Epidermal melanocyte (primary cell): Measurements from ENCODE around the gene PEX11G.
A peak's percentile ranks its signal among the peaks of the same experiment; 100 is the strongest.

Experiments used
- DNase-seq: peaks from one replicate; pipeline ENCODE4 v3.0.0; 2011; ENCODE audit warnings: low spot score; ENCODE audit not compliant: insufficient read length

Gene PEX11G

GRCh38 chr19:7521551-7522071 is 32.8 kb upstream of the PEX11G start:
- DNase-seq = no peak

- DNase-seq = no peak
These were observed 31.6 kb upstream of the PEX11G start for GRCh38 chr19:7520131-7521051.

- DNase-seq = no peak
These were observed 30.7 kb upstream of the PEX11G start for GRCh38 chr19:7519361-7520130.

GRCh38 chr19:7516878-7517277 is 28.0 kb upstream of the PEX11G start:
- DNase-seq = no peak

GRCh38 chr19:7516333-7516732 is 27.5 kb upstream of the PEX11G start:
- DNase-seq = no peak

- peak; percentile 96 for DNase-seq
These were observed 26.9 kb upstream of the PEX11G start, which contains the start of gene ZNF358 for GRCh38 chr19:7515645-7516151. TSS of gene ZNF358 (plus strand) at chr19:7516103. CDS start at chr19:7519243, 3,140 bp downstream.

GRCh38 chr19:7515110-7515644 is 26.3 kb upstream of the PEX11G start:
- no peak for DNase-seq

- no peak for DNase-seq
These were observed 25.2 kb upstream of the PEX11G start for GRCh38 chr19:7513809-7514642.

- peak; percentile 63 for DNase-seq
These were observed 23.6 kb upstream of the PEX11G start for GRCh38 chr19:7512400-7512851.

GRCh38 chr19:7509625-7510024 is 20.8 kb upstream of the PEX11G start:
- no peak for DNase-seq

GRCh38 chr19:7507884-7508283 is 19.0 kb upstream of the PEX11G start:
- DNase-seq = no peak

- DNase-seq = no peak
These were observed 17.8 kb upstream of the PEX11G start for GRCh38 chr19:7506385-7507328.

GRCh38 chr19:7505682-7506384 is 17.0 kb upstream of the PEX11G start:
- no peak for DNase-seq

- no peak for DNase-seq
These were observed 16.4 kb upstream of the PEX11G start for GRCh38 chr19:7505288-7505681.

- no peak for DNase-seq
These were observed 15.8 kb upstream of the PEX11G start for GRCh38 chr19:7504684-7505083.

- no peak for DNase-seq
These were observed 13.7 kb upstream of the PEX11G start for GRCh38 chr19:7502552-7502951.

GRCh38 chr19:7500811-7501450 is 12.1 kb upstream of the PEX11G start:
- DNase-seq = no peak

GRCh38 chr19:7497292-7497691 is 8.5 kb upstream of the PEX11G start:
- no peak for DNase-seq
